NB4 (cell line): ENCODE data around the gene GAS2L2.
A peak's percentile ranks its signal among the peaks of the same experiment; 100 is the strongest.

Experiments
- DNase-seq: peaks from one replicate; pipeline ENCODE4 v3.0.0; 2010; ENCODE audit warnings: low read depth
- H3K4me3 ChIP-seq: one replicate; pipeline ENCODE4 v1.5.1; 2011; ENCODE audit warnings: mild to moderate bottlenecking, low read depth, low read length, moderate library complexity
- MAX ChIP-seq: IDR thresholded peaks from 2 replicates; pipeline ENCODE4 v1.6.1; 2011; ENCODE audit warnings: low read depth, low read length
- MYC ChIP-seq: IDR thresholded peaks from 2 replicates; pipeline ENCODE4 v1.6.1; 2011; ENCODE audit warnings: low read depth, low read length
- POLR2A ChIP-seq: IDR thresholded peaks from 2 replicates; pipeline ENCODE4 v1.6.1; 2011; ENCODE audit warnings: mild to moderate bottlenecking; ENCODE audit not compliant: insufficient read length; ENCODE audit errors: extremely low read depth
- TF ChIP-seq, protein P1 (sequence below): IDR thresholded peaks from one replicate; pipeline ENCODE4 v1.5.1; 2012; ENCODE audit warnings: low read depth, low read length

The GAS2L2 gene

GRCh38 chr17:35726953-35727460 is 26.0 kb downstream of the GAS2L2 start:
- H3K4me3 ChIP-seq, result no peak overlapping the region
- DNase-seq, result no peak
- TF ChIP-seq, protein P1, sequence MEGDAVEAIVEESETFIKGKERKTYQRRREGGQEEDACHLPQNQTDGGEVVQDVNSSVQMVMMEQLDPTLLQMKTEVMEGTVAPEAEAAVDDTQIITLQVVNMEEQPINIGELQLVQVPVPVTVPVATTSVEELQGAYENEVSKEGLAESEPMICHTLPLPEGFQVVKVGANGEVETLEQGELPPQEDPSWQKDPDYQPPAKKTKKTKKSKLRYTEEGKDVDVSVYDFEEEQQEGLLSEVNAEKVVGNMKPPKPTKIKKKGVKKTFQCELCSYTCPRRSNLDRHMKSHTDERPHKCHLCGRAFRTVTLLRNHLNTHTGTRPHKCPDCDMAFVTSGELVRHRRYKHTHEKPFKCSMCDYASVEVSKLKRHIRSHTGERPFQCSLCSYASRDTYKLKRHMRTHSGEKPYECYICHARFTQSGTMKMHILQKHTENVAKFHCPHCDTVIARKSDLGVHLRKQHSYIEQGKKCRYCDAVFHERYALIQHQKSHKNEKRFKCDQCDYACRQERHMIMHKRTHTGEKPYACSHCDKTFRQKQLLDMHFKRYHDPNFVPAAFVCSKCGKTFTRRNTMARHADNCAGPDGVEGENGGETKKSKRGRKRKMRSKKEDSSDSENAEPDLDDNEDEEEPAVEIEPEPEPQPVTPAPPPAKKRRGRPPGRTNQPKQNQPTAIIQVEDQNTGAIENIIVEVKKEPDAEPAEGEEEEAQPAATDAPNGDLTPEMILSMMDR, result no peak
- TF ChIP-seq MYC (no peak), POLR2A (no peak), MAX (no peak)

DNA sequence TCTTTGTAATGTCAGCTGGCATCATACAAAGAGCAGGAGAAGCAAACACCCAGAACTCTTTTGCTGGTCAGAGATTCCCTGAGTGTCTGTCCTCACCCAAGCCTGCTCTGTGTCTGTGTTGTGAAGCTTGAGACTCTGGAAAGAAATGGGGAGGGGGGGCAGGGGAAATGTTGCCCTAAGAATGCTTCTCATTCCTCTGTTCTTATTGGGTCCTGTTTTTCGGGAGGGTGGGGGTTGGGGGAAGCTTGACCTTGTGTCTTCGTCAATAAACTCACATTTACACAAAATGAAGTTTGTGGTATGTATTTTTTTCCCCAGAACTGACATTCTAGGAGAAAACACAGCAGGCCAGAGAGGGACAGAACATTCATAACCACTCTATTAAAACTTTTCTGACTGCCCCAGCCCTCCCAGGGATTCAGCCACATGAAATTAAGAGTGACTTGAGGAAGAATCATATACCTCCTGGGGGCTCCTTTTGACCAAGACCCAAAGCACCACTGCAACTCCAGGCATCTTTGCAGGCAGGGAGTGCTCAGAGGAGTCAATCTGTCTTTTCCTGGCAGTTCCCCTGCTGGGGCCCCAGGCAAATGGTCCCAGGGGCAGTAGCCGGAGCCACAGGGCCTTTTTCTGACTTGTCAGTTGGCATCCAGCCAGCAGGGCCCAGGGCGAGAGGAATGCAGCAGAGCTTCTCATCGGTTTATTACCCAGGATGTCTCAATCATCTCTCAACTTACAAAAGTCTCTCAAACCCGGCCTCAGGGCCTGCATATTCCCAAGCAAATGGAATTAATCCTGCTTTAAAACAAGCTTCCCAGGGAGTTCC is 26.7 kb downstream of the GAS2L2 start:
- DNase-seq, result peak; percentile 33
- H3K4me3 ChIP-seq, result no peak overlapping the region
- TF ChIP-seq, protein P1, result no peak

DNA sequence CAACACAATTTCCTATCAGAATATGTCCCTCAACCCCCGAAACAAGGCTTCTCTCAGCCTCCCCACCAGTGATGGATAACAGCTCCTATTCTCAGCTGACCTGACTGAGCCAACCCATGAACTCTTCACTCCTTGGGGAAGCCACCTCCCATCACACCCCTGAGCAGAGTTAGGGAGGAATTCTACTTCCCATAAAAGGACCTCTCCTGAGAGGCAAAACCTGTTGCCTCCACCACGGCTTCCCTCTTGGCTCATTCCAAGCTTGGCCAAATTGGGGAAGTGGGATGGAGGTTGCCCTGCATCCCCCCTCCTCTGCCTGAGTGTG is 27.3 kb downstream of the GAS2L2 start:
- no peak overlapping the region for H3K4me3 ChIP-seq
- no peak for DNase-seq
- TF ChIP-seq MYC, result no peak
- TF ChIP-seq POLR2A, result no peak
- TF ChIP-seq, protein P1, result no peak
- no peak for TF ChIP-seq MAX

DNA sequence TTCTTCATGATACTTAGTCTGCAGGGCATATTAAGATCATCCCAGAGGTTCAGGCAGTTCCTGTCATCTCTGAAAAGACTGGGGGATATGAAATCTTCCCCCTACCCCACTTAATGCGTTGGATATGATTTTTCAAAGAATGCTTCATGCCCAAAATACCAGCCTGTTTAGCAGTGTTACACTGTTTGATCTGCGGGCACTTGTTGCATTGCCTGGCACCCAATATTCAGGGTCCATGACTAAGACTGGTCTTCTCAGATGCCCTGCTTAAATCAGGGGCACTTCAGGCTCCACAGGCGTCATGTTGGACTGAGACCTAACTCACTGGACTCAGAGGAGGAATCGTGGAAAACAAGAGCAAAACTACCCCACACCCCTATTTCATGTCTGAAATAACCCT is 28.0 kb downstream of the GAS2L2 start:
- no peak for DNase-seq
- no peak for TF ChIP-seq MAX
- TF ChIP-seq, protein P1, result no peak
- no peak for TF ChIP-seq MYC
- H3K4me3 ChIP-seq, result no peak overlapping the region

DNA sequence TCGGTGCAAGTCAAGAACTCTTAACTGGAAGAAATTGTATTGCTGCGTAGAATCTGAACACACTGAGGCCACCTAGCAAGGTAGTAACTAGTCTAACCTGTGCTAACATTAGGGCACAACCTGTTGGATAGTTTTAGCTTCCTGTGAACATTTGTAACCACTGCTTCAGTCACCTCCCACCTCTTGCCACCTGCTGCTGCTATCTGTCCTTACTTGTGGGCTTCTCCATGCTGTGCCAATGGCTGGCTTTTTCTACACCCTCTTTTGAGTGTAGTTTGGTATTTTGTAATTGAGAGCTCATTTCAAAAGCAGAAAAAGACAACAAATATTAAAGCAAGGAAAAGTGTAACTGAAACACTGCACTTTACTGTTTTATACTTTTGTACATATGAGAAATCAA is 29.3 kb downstream of the GAS2L2 start:
- TF ChIP-seq, protein P1, result no peak
- TF ChIP-seq MAX (no peak), MYC (no peak), POLR2A (no peak)
- no peak for DNase-seq
- H3K4me3 ChIP-seq, result no peak overlapping the region

GRCh38 chr17:35717475-35717874 is 35.6 kb downstream of the GAS2L2 start:
- no peak for DNase-seq
- no peak overlapping the region for H3K4me3 ChIP-seq
- TF ChIP-seq, protein P1, result no peak
- no peak for TF ChIP-seq MAX
- TF ChIP-seq POLR2A, result no peak
- no peak for TF ChIP-seq MYC
